Right lobe of liver (tissue), 6 donors: ENCODE data around the gene MED27. TPM values are rescaled to one million over a fixed set of nuclear protein-coding genes. Genes with fewer than 3 reads are reported as not detected.

Source experiments
- ATAC-seq, 4 donors: fragments of 200-7000 bp; cut with Tn5 transposase; one replicate each; pipeline ENCODE4 v1.9.1; 2020; ENCODE audit warnings: mild to moderate bottlenecking in 4 of 4, moderate library complexity in 4 of 4
- DNase-seq, 3 donors: peaks; one replicate each; pipeline ENCODE4 v3.0.0-alpha.2; 2020
- H3K27ac ChIP-seq, 3 donors: fragments of 200-600 bp; one replicate each; pipeline ENCODE4 v1.8.0; 2022
- H3K27me3 ChIP-seq, 2 donors: fragments of 200-600 bp; one replicate each; pipeline ENCODE4 v1.8.0; 2022
- H3K36me3 ChIP-seq, 4 donors: fragments of 200-600 bp; sonication (generic) in 1 of 4; one replicate each; pipeline versions ENCODE4 v1.5.1 to v1.8.0; 2017 to 2022; ENCODE audit warnings: control low read depth in 1 of 4
- H3K4me1 ChIP-seq, 4 donors: fragments of 200-600 bp; sonication (generic) in 1 of 4; one replicate each; pipeline versions ENCODE4 v1.5.1 to v1.8.0; 2017 to 2022; ENCODE audit warnings: control low read depth in 1 of 4
- H3K4me3 ChIP-seq, 3 donors: fragments of 200-600 bp; one replicate each; pipeline ENCODE4 v1.8.0; 2022
- H3K9me3 ChIP-seq, 4 donors: fragments of 200-600 bp; sonication (generic) in 1 of 4; one replicate each; pipeline versions ENCODE4 v1.5.1 to v1.8.0; 2017 to 2022; ENCODE audit warnings: control low read depth in 1 of 4
- CTCF ChIP-seq, 4 donors: fragments of 200-600 bp in 3 of 4; fragments of 450-650 bp in 1 of 4; IDR thresholded peaks; one replicate each; pipeline versions ENCODE4 v1.5.1 to v1.8.0; 2016 to 2022; ENCODE audit warnings: antibody characterized with exemption in 4 of 4, mild to moderate bottlenecking in 2 of 4
- POLR2A ChIP-seq: fragments of 450-650 bp; IDR thresholded peaks from one replicate; pipeline ENCODE4 v1.6.1; 2017; ENCODE audit warnings: antibody characterized with exemption, mild to moderate bottlenecking
- WGBS: methylation state at CpG from one replicate; pipeline ENCODE4 v1.1.6; 2018; ENCODE audit warnings: low coverage, low lambda C conversion rate; ENCODE audit not compliant: insufficient coverage; ENCODE audit errors: missing lambda C conversion rate; 5-methylcytosine and 5-hydroxymethylcytosine counted together
- intact Hi-C, 2 donors: fragments of 100-400 bp; cut with DNase I; formaldehyde crosslinking; loops; one replicate each; pipeline versions ENCODE4 v1.11.2 to v1.14.1; 2022
- total RNA-seq, 6 experiments: library from RNA; depleted of rRNA in 2 of 6; stranded (reverse); fragments of >200 nt in 2 of 6; fragmentation: NEBNext Ultra II Directional in 3 of 6; extraction: Animal tissue kit (Norgen Biotek cat#: 25700) in 3 of 6; gene quantifications; one replicate each; pipeline versions ENCODE4 v1.1.0 to v1.2.4, GENCODE V29; 2016 to 2023
- donor health status: DM: no; HTN: yes; CAD: no.
- donor health status: DM: no; HTN: no; CAD: no.
- donor health status: DM: no; HTN: no; CAD: no.
- donor health status: DM: no; HTN: yes; CAD: no.
- donor health status: DM: no; HTN: yes; CAD: no.

Gene MED27
- total RNA-seq, 6 experiments from 2014 or later: 4.6 to 7.3 (median 6.1) TPM

DNA sequence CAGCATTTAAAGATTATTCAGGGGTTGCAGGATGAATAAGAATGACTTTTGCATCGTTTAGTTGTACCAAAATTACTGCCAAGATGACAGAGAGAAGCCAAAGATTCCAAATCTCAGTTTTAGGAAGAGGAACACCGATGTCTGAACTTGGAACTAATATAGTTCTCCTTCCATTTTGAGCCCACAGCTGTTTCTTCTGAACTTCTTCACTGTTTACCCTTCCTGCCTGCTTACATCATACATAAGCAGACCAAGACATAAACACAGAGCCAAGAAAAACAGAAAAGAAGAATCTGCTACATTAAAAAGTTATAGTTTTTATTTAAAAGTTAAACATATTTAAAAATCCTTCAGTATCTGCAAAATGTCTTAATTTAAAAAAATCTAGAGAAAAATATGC lies 192.8 kb downstream of the MED27 start:
- Histone ChIP-seq H3K36me3 (no peaks in the 10 kb centered on the region), H3K9me3 (no peaks in the 10 kb centered on the region), H3K27me3 (no peaks in the 10 kb centered on the region), H3K4me3 (no peak overlapping the region), H3K4me1 (no peaks in the 10 kb centered on the region), H3K27ac (no peak overlapping the region)
- ATAC-seq (no peak), DNase-seq (no peak)
- intact Hi-C loops: no loop called here
- TF ChIP-seq CTCF (IDR thresholded peaks at IDR 0.05) (no peak), POLR2A (no peak)
- WGBS: 69% methylated on average over 2 of the region's 2 CpGs

GRCh38 chr9:131885144-131885609 lies 194.5 kb downstream of the MED27 start:
- H3K27ac ChIP-seq: no peak overlapping the region
- H3K9me3 ChIP-seq: no peaks in the 10 kb centered on the region
- 82% methylated on average over 6 of the region's 6 CpGs for WGBS
- H3K4me3 ChIP-seq: no peak overlapping the region
- H3K4me1 ChIP-seq: no peaks in the 10 kb centered on the region
- TF ChIP-seq CTCF (IDR thresholded peaks at IDR 0.05): no peak
- TF ChIP-seq POLR2A: no peak
- intact Hi-C loops: no loop called here
- H3K36me3 ChIP-seq: no peaks in the 10 kb centered on the region
- ATAC-seq (no peak), DNase-seq (peak in 1 of 3 donors; percentile 32)
- no peaks in the 10 kb centered on the region for H3K27me3 ChIP-seq

DNA sequence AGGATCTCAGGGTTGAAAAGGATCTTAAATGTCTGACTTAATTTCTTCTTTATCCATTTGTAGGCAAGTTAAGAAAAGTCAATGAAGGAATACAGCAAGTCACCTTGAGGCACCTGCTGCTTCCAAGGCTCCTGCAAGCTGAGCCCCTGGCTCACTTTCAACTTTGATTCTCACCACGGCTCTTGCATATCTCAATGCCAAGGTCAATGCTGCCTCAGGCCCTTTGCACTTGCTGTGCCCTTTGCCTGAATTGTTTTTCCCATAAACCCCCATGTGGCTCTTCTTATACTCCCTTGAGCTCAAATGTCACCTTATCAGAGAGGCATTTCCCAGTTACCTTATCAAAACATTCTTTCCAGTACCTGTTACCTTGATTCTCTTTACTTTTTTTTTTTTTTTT lies 195.4 kb downstream of the MED27 start:
- WGBS: 50% methylated on average over 1 of the region's 1 CpG
- H3K27me3 ChIP-seq: no peaks in the 10 kb centered on the region

DNA sequence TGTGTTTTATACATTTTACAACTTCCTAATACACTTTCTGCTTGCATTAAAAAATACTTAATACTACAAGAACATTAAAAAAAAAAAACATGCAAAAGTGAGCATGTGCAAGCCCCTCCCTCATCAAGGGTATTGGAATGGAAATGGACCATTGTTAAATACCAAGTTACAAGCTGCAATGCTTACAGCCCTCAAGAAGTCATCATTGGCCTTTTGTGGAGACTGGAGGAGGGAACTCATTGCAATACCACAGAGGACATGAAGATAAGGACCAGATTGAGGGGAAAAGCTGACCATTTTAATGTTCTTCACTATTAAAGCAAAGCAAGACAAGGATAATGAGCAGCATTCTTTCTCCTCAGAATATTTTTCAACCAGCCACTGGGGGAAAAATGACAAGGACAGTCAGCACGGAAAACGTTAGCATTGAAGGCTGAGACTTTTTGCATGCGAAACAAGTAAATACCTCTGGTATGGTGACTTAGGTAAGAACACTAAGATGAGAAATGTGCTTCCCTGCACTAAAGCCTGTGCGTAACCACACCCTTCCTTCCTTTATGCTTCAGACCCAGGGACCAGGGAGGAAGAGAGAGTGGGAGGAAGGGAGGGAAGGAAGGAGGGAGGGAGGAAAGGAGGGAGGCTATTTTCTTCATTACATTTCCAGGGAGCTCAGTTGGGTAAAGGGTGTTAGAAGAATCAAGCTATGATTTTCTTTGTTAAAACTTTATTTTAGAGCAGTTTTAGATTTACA lies 198.7 kb downstream of the MED27 start:
- intact Hi-C loops: no loop called here
- DNase-seq: no peak
- no peaks in the 10 kb centered on the region for H3K36me3 ChIP-seq
- no peak overlapping the region for H3K4me3 ChIP-seq
- 71% methylated on average over 4 of the region's 4 CpGs for WGBS
- no peaks in the 10 kb centered on the region for H3K4me1 ChIP-seq
- H3K27ac ChIP-seq: no peak overlapping the region
- no peaks in the 10 kb centered on the region for H3K27me3 ChIP-seq
- no peak for ATAC-seq
- no peaks in the 10 kb centered on the region for H3K9me3 ChIP-seq
- TF ChIP-seq POLR2A (no peak), CTCF (IDR thresholded peaks at IDR 0.05) (no peak)

More for the DNA sequence above, 195.4 kb downstream of the MED27 start:
- no peak for ATAC-seq
- H3K4me3 ChIP-seq: no peak overlapping the region
- no peak overlapping the region for H3K27ac ChIP-seq
- H3K4me1 ChIP-seq: no peaks in the 10 kb centered on the region
- intact Hi-C loops: no loop called here
- DNase-seq: peak in 1 of 3 donors; percentile 7
- TF ChIP-seq CTCF (IDR thresholded peaks at IDR 0.05): no peak
- no peaks in the 10 kb centered on the region for H3K36me3 ChIP-seq
- H3K9me3 ChIP-seq: no peaks in the 10 kb centered on the region
